Prostate gland (tissue), 2 donors: ENCODE measurements around the gene SLC9A7.

Source experiments
- POLR2A ChIP-seq: fragments of 450-650 bp; IDR thresholded peaks from one replicate; pipeline ENCODE4 v1.6.1; 2016; ENCODE audit warnings: antibody characterized with exemption, mild to moderate bottlenecking
- TF ChIP-seq, protein P1 (sequence below), 4 experiments: fragments of 200-600 bp in 2 of 4; fragments of 450-650 bp in 2 of 4; sonication (generic) in 2 of 4; IDR thresholded peaks; 1 replicate in 3 of 4; 2 replicates in 1 of 4; pipeline ENCODE4 v1.5.1; 2016 to 2019; ENCODE audit warnings: antibody characterized with exemption in 4 of 4, mild to moderate bottlenecking in 2 of 4, moderate library complexity in 2 of 4

DNA sequence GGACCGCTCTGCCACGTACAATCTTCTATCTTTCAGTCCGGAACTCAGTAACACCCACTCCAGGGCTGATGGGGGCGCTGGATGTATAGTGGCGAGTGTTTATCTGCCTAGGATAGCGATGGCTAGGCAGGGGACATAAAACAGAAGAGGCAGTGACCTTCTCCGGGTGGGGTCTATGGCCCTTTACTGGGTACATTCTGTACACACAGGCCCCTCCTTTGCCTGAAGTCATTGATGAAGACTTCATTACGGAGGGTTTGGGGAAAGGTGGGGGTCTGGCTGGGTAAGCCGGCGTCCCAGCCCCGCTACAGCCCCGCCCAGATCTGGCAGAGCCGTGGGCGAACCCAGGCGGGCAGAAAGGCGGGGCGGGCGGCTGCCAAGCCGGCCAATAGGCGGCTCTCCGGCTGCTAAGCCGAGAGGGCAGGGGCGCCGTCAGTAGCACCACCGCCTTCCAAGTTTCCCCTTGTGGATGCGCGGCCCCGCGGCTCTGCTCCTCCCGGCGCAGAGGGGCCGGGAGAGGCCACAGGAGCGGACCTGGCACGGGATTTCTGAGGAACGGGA, 185.5 kb downstream of the SLC9A7 start, which contains the start of gene CHST7:
- no peak for TF ChIP-seq POLR2A
- TF ChIP-seq, protein P1, sequence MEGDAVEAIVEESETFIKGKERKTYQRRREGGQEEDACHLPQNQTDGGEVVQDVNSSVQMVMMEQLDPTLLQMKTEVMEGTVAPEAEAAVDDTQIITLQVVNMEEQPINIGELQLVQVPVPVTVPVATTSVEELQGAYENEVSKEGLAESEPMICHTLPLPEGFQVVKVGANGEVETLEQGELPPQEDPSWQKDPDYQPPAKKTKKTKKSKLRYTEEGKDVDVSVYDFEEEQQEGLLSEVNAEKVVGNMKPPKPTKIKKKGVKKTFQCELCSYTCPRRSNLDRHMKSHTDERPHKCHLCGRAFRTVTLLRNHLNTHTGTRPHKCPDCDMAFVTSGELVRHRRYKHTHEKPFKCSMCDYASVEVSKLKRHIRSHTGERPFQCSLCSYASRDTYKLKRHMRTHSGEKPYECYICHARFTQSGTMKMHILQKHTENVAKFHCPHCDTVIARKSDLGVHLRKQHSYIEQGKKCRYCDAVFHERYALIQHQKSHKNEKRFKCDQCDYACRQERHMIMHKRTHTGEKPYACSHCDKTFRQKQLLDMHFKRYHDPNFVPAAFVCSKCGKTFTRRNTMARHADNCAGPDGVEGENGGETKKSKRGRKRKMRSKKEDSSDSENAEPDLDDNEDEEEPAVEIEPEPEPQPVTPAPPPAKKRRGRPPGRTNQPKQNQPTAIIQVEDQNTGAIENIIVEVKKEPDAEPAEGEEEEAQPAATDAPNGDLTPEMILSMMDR (IDR thresholded peaks at IDR 0.05) = no peak
